ENCODE results near the gene LSR.

Gene LSR

DNA sequence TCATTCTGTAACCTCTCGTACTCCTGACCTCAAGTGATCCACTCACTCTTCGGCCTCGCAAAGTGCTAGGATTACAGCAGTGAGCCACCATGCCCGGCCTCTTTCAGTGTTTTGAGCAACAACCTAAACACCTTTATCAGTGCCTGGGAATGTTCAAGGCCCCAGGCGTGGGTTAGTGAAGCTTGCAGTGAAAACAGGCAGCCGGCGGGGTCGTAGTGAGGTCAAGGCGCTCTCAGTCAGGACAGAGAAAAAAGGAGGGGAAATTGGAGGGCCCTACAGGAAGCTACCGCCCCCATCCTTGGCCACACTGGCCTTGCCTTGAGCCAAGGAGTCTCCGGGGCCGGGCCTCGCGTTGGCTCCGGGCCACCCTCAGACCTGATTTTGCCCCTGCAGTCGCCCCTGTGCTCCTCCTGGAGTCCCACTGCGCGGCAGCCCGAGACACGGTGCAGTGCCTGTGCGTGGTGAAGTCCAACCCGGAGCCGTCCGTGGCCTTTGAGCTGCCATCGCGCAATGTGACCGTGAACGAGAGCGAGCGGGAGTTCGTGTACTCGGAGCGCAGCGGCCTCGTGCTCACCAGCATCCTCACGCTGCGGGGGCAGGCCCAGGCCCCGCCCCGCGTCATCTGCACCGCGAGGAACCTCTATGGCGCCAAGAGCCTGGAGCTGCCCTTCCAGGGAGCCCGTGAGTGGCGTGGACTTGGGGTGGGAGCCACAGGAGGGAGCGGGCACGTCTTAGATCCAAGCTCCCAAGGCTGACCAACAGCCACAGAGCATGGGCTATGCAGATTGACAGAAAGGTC lies 60.9 kb downstream of the LSR start:
- no peak for TF ChIP-seq EP300 (IDR thresholded peaks at IDR 0.05; ENCODE audit: borderline replicate concordance)
- TF ChIP-seq ZBTB7A (IDR thresholded peaks at IDR 0.05; ENCODE audit: low read depth), result no peak
- TF ChIP-seq CEBPB (IDR thresholded peaks at IDR 0.05), result no peak
- no peak for TF ChIP-seq TEAD4 (IDR thresholded peaks at IDR 0.05)
- no peak for TF ChIP-seq FOXM1 (IDR thresholded peaks at IDR 0.05; ENCODE audit: borderline replicate concordance, low read depth)

DNA sequence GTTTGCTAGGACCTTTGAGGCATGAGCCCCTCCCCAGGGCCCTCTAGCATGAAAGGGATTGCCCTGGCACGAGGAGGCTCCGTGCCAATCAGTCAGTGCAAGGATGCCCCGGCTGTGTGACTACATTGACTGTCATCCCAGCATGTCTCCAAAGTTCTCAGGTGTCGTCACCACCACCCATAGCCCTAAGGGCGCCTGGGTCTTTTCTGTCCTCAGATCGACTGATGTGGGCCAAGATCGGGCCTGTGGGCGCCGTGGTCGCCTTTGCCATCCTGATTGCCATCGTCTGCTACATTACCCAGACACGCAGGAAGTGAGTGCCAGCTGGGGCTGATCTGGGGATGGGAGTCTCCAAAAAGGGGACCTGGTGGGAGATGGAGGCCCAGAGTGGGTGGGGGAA lies 61.5 kb downstream of the LSR start:
- TF ChIP-seq, protein P1, sequence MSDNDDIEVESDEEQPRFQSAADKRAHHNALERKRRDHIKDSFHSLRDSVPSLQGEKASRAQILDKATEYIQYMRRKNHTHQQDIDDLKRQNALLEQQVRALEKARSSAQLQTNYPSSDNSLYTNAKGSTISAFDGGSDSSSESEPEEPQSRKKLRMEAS (IDR thresholded peaks at IDR 0.05), result no peak
- TF ChIP-seq, protein P2, sequence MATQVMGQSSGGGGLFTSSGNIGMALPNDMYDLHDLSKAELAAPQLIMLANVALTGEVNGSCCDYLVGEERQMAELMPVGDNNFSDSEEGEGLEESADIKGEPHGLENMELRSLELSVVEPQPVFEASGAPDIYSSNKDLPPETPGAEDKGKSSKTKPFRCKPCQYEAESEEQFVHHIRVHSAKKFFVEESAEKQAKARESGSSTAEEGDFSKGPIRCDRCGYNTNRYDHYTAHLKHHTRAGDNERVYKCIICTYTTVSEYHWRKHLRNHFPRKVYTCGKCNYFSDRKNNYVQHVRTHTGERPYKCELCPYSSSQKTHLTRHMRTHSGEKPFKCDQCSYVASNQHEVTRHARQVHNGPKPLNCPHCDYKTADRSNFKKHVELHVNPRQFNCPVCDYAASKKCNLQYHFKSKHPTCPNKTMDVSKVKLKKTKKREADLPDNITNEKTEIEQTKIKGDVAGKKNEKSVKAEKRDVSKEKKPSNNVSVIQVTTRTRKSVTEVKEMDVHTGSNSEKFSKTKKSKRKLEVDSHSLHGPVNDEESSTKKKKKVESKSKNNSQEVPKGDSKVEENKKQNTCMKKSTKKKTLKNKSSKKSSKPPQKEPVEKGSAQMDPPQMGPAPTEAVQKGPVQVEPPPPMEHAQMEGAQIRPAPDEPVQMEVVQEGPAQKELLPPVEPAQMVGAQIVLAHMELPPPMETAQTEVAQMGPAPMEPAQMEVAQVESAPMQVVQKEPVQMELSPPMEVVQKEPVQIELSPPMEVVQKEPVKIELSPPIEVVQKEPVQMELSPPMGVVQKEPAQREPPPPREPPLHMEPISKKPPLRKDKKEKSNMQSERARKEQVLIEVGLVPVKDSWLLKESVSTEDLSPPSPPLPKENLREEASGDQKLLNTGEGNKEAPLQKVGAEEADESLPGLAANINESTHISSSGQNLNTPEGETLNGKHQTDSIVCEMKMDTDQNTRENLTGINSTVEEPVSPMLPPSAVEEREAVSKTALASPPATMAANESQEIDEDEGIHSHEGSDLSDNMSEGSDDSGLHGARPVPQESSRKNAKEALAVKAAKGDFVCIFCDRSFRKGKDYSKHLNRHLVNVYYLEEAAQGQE (IDR thresholded peaks at IDR 0.05; ENCODE audit: low read depth), result no peak
- no peak for TF ChIP-seq CEBPB (IDR thresholded peaks at IDR 0.05)
- TF ChIP-seq FOXM1 (IDR thresholded peaks at IDR 0.05; ENCODE audit: borderline replicate concordance, low read depth), result no peak
- no peak for TF ChIP-seq EP300 (IDR thresholded peaks at IDR 0.05; ENCODE audit: borderline replicate concordance)
- no peak for TF ChIP-seq YY1 (IDR thresholded peaks at IDR 0.05; ENCODE audit: low read depth)
- TF ChIP-seq TEAD4 (IDR thresholded peaks at IDR 0.05), result no peak
- no peak for TF ChIP-seq TCF12 (IDR thresholded peaks at IDR 0.05; ENCODE audit: low read depth)
- no peak for TF ChIP-seq TAF1 (IDR thresholded peaks at IDR 0.05; ENCODE audit: low read depth)
- TF ChIP-seq EGR1 (IDR thresholded peaks at IDR 0.05), result no peak
- TF ChIP-seq, protein P3, sequence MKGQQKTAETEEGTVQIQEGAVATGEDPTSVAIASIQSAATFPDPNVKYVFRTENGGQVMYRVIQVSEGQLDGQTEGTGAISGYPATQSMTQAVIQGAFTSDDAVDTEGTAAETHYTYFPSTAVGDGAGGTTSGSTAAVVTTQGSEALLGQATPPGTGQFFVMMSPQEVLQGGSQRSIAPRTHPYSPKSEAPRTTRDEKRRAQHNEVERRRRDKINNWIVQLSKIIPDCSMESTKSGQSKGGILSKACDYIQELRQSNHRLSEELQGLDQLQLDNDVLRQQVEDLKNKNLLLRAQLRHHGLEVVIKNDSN (IDR thresholded peaks at IDR 0.05), result no peak
- TF ChIP-seq CREB1 (IDR thresholded peaks at IDR 0.05; ENCODE audit: low read depth), result no peak
- no peak for TF ChIP-seq RAD21 (IDR thresholded peaks at IDR 0.05; ENCODE audit: low read depth)
- no peak for TF ChIP-seq ZBTB7A (IDR thresholded peaks at IDR 0.05; ENCODE audit: low read depth)
- no peak for TF ChIP-seq NFIC (IDR thresholded peaks at IDR 0.05)

DNA sequence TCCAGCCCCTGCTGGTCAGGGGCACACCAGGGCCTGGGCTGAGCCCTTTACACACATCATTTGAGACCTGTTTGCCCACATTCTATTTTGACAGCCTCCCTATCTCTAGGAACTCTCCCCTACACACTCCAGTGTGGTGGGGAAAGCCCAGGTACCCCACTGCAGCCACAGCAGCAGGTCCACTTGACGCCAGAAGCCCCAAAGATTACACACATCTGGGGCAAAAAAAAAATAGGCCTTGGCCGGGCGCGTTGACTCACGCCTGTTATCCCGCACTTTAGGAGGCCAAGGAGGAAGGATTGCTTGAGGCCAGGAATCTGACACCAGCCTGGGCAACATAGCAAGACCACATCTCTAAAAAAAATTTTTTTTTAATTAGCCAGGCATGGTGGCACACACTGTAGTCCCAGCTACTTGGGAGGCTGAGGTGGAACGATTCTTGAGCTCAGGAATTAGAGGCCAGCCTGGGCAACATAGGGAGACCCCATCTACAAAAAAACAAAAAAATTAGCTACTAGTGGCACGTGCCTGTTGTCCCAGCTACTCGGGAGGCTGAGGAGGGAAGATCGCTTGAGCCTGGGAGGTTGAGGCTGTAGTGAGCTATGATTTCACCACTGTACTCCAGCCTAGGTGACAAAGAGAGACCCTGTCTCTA lies 62.1 kb downstream of the LSR start:
- no peak for TF ChIP-seq NFIC (IDR thresholded peaks at IDR 0.05)
- no peak for TF ChIP-seq TAF1 (IDR thresholded peaks at IDR 0.05; ENCODE audit: low read depth)
- TF ChIP-seq EGR1 (IDR thresholded peaks at IDR 0.05), result no peak

DNA sequence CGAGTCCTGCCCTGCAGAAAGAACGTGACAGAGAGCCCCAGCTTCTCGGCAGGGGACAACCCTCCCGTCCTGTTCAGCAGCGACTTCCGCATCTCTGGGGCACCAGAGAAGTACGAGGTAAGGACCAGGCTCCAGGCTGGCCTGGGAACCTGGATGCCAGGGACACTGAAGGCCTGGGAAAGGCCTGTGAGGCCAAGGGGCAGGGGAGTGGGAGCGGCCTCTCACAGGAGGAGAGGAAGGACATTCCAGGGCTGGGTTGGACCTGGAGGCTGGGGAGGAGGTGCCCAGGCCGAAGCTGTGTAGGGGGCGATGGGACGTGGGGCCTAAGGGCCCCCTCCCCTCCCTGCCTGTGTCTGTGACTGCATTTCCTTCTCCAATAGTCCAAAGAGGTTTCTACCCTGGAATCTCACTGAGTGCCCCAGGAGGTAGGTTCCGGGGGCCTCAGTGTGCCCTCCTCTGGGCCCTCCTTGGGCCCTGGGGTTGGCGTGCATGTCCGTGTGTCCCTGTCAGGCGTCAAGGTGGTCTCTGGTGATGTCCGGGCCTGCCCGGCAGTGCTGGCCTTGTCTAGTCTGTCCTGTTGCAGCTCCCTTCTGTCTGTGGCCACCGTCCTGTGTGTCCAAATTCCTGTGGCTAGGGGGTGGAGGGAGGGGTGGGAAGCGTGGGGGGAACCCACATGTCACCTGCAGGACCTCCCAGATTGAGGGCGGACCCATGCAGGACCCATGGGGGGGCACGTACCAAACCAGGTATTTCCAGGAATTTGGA lies 63.3 kb downstream of the LSR start:
- TF ChIP-seq YY1 (IDR thresholded peaks at IDR 0.05; ENCODE audit: low read depth), result no peak
- no peak for TF ChIP-seq TCF12 (IDR thresholded peaks at IDR 0.05; ENCODE audit: low read depth)
- no peak for TF ChIP-seq EGR1 (IDR thresholded peaks at IDR 0.05)
- TF ChIP-seq CREB1 (IDR thresholded peaks at IDR 0.05; ENCODE audit: low read depth), result no peak
- no peak for TF ChIP-seq ZBTB7A (IDR thresholded peaks at IDR 0.05; ENCODE audit: low read depth)
- no peak for TF ChIP-seq EP300 (IDR thresholded peaks at IDR 0.05; ENCODE audit: borderline replicate concordance)
- TF ChIP-seq, protein P2 (IDR thresholded peaks at IDR 0.05; ENCODE audit: low read depth), result no peak
- TF ChIP-seq TEAD4 (IDR thresholded peaks at IDR 0.05), result no peak

DNA sequence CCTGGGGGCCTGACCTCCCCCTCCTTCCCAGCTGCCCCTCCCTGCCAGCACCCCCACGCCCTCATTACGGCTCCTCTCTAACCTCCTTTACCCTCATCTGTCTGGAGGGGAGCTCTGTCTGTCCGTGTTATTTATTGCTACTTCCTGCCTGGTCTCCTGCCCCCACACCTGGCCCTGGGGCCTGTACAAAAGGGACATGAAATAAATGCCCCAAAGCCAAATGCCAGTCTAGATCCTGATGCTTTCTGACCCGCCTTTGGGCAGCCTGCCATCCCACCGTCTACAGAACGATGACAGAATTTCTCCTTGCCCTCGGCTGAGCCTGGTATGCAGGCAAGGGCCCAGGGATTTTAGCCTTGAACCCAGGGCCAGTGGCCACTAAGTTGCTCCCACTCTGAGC lies 64.8 kb downstream of the LSR start:
- no peak for TF ChIP-seq YY1 (IDR thresholded peaks at IDR 0.05; ENCODE audit: low read depth)
- no peak for TF ChIP-seq NFIC (IDR thresholded peaks at IDR 0.05)
- TF ChIP-seq FOXM1 (IDR thresholded peaks at IDR 0.05; ENCODE audit: borderline replicate concordance, low read depth), result no peak
- TF ChIP-seq, protein P2 (IDR thresholded peaks at IDR 0.05; ENCODE audit: low read depth), result no peak
- TF ChIP-seq, protein P1 (IDR thresholded peaks at IDR 0.05), result no peak
- TF ChIP-seq CREB1 (IDR thresholded peaks at IDR 0.05; ENCODE audit: low read depth), result no peak
- TF ChIP-seq ZBTB7A (IDR thresholded peaks at IDR 0.05; ENCODE audit: low read depth), result no peak
- no peak for TF ChIP-seq CEBPB (IDR thresholded peaks at IDR 0.05)
- TF ChIP-seq TAF1 (IDR thresholded peaks at IDR 0.05; ENCODE audit: low read depth), result no peak
- no peak for TF ChIP-seq EGR1 (IDR thresholded peaks at IDR 0.05)
- no peak for TF ChIP-seq EP300 (IDR thresholded peaks at IDR 0.05; ENCODE audit: borderline replicate concordance)
- no peak for TF ChIP-seq RAD21 (IDR thresholded peaks at IDR 0.05; ENCODE audit: low read depth)
- no peak for TF ChIP-seq TEAD4 (IDR thresholded peaks at IDR 0.05)
- no peak for TF ChIP-seq TCF12 (IDR thresholded peaks at IDR 0.05; ENCODE audit: low read depth)
- TF ChIP-seq, protein P3 (IDR thresholded peaks at IDR 0.05), result no peak
